ENCODE results near the gene EPOP.
A peak's percentile ranks its signal among the peaks of the same experiment; 100 is the strongest.

EPOP gene

GRCh38 chr17:38705803-38706504, 31.2 kb upstream of the EPOP start:
- peak; percentile 51 for DNase-seq

DNA sequence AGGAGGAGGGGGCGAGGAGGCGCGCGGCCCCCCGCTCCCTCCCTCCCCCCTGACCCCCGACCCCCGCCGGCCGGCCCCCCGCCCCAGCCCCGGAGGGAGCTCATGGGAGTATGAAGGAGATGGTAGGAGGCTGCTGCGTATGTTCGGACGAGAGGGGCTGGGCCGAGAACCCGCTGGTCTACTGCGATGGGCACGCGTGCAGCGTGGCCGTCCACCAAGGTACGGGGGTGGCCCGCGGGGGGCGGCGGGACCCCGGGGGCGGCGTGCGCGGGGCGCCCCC, 30.7 kb upstream of the EPOP start:
- DNase-seq, result no peak

GRCh38 chr17:38704606-38705522, 30.1 kb upstream of the EPOP start, which contains the start of gene MLLT6:
TSS of gene MLLT6 (plus strand) at chr17:38705273. CDS start at chr17:38705633, 360 bp downstream.
- peak; percentile 78 for DNase-seq

DNA sequence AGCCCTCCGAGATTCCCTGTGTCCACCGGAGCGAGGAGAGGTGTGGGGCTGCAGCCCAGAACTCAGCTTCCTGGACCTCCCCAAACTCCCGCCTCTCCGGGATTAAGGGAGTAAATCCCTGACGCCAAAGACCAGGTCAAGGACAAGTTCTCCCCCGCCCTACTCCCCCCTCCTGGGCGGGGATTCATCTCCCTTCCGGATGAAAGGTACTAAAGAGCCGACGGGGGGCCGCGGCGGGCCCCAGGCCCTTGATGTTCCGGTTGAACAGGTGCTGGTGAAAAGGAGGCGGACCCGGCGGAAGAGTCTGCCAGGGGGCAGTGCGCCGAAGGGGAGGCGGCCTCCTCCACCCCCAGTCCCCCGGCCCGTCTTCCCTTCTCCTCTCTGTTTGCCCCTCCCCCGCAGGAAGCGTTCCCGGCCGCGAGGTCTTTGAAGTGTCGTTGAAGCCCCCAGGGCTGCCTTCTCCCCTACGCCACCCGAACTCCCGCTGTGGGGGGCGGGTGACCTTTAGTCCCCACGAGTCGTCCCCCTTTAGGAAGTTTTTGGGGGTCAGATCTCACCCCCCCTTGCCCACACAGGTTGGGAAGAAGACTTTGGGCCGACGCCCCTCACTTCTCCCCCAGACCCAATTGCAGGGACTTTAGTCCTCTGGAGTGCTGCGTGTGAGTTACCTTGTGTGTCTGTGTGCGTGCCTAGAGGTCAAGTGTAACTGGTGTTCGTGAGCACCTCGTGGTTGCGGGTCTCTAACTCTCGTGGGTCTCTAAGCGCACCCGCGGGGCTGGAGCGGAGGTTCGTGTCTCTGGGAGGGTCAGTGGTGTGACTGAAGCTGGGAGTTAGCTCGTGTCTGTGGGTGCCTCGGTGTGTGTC, 29.2 kb upstream of the EPOP start:
- peak; percentile 97 for DNase-seq

DNA sequence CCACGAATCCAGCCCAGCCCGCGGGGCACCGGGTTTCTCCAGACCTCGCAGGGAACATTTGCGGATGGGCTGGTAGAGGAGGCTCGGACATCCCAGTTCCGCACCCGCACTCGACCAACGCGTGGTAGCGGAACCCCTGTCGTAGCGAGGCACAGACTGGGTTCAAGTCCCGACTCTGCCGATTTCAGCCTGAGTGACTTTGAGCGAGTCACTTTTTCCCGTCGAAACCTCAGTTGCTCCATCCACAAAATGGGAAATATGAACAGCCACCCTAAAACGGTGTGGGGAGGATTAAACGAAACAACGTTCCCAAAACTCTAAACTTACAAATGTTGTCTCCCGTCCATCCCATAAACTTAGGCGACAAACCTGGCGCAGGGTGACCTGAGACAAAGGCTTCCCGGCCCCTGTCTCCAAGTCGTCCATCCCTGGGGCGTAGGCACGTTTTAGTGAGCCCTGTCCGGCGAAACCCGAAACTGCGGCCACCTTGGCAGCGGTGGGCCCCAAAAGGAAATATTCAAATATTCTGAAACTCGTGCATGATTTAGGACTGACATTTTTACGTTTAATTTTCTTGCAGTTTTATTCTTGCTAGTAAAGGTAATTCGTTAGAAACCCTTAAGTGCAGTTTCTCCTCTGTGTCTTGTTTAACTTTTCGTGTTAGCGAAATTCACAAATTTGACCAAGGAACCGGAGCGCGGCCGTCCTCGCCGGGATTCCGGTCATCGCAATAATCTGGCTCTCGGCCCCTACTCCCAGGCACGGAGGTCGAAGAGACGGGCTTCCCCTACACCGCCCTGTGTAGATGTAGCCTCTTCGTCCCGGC, 28.4 kb upstream of the EPOP start:
- DNase-seq, result no peak

- DNase-seq, result peak; percentile 78
Observed at GRCh38 chr17:38702166-38702915, 27.6 kb upstream of the EPOP start.

- DNase-seq, result no peak
Observed at GRCh38 chr17:38701504-38702165, 26.9 kb upstream of the EPOP start.

DNA sequence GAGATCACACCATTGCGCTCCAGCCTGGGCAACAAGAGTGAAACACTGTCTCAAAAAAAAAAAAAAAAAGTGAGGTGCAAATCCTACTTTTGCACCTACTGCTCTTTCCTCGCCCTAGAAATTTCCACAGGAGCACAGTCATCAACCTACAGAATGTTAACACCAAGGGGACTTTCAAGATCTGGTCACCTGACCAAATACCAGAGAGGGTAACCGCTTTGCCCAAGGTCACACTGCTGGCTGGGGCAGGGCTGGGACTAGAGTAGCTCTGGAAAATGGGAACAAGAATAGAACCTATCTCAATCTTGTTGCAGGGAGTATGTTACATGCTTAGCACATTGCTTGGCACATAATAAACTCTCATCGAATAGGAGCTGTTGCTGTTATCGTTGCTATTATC, 24.0 kb upstream of the EPOP start:
- no peak for DNase-seq

- DNase-seq, result no peak
Observed at GRCh38 chr17:38697061-38697820, 22.5 kb upstream of the EPOP start.

DNA sequence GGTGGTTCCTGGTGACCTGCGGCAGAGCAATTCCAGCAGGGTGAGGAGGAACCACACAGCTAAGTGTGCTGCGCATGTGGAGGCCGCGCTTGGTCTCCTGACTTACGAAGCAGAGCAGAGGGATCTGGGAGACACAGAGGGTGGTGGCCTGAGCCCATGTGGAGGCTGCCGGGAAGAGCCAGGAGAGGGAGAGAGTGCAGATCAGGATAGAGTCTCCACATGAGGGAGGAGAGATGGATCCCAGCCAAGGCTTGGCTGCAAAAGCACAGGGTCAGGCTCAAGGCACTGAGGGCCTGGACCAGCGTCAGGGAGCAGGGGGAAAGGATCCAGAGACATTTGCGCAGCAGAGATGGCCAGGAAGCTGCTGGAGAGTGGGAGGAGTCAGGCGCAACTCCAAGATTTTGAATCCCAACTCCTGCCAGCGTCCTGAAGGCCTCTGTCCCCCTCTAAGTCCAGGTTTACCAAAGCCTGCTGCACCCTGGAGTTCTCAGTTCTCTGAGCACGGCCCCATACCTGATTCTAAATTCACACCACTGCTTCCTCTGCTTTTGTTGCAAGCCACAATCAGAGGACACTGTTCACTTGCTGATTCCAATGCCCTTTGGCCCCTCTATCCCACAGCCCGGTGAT, 19.1 kb upstream of the EPOP start:
- DNase-seq, result no peak

DNA sequence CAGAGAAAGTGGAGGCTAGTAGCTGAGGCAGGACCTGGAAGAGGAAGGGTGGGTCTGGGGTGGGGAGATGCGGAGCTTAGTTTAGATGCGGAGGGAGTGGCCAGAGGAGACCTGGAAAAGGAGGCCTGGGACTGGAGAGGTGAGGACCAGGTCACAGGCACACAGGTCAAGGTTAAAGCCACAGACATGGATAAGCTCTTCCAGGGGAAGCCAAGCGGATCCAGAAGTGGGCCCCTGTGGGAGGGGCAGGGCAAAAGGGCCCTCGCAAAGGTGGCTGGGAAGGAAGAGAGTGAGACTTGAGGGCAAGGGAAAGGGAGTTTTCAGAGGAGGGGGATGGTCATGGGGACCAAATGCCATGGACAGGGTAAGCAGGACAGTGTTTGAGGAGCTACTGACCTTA, 16.4 kb upstream of the EPOP start:
- no peak for DNase-seq

GRCh38 chr17:38690386-38690785, 15.6 kb upstream of the EPOP start:
- no peak for DNase-seq

DNA sequence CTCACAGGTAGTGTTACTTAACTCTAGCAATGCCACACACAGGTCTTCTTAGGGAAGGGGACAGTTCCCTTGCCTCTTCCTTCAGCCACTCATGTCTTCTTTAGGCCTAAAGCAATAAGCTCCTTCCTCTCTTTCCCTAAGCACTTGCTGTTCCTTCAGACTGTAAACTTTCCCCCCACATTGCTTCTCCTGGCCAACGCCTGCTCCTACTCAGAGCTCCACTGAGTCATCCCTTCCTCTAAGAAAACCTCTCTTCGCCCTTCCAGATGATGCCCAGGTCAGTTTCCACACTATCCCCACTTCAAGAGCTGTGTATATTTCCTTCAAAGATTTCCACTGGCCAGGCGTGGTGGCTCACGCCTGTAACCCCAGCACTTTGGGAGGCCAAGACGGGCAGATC, 12.5 kb upstream of the EPOP start:
- no peak for DNase-seq

DNA sequence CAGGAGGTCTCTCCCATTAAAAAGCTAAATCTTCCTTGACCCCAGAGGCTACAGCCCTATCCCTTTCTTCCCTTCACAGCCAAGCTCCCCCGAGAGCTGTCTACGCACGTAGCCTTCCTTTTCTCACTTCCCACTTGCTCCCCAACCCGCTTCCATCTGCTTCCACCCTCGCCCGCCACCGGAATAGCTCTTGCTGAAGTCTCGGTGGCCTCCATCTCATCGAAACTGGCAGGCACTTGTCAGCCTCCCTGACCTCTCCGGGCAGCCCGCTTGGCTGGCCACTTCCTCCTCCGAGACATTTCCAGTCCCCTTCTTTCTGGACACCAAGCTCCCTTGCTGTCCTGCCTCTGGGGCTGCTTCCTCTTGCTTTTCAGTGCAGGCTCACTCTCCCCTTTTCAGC, 10.7 kb upstream of the EPOP start:
- DNase-seq, result no peak

GRCh38 chr17:38681096-38681495, 6.3 kb upstream of the EPOP start:
- DNase-seq, result no peak

- no peak for DNase-seq
Observed at GRCh38 chr17:38677819-38678218, 3.1 kb upstream of the EPOP start.

DNA sequence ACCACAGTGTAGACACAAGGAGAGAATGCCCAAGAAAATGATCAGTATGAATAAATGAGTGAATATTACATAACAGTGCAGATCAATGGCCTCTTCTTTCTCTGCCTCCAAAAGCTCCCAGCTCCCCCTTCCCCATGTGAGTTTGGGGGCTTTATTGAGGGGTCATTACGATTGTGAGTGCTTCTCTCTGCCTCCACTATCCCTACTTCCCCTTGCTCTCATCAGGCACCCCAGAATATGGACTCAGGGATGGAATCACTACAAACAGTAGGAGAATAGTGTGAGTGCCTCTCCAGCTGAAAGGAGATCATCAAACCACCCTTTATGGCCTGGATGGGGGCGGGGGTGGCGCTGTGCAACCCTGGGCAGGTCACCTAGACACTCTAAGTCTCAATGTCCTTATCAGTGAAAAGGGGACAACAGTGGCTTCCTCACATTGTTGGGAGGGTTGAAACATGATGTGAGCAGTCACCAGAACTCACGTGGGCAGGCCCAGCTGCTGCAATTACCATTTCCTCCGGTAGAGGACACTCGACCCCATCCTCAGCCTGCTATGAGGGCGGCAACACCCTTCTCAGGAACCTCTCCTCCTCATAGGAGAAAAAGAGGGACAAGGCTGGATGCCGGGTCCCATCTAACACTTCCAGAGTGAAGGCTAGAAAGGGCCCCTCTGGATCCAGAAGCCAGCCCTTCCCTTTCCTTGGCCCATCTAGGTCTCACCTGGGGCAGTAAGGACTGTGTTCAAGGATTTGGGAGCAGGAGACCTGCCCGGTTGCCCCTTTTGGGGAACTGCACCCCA, 2.1 kb upstream of the EPOP start:
- peak; percentile 64 for DNase-seq

- no peak for DNase-seq
Observed at GRCh38 chr17:38674014-38674748, 576 bp downstream of the EPOP start.

- no peak for DNase-seq
Observed at GRCh38 chr17:38673707-38674013, 1.1 kb downstream of the EPOP start.
